KOPT-K1 (cell line): ENCODE measurements around the gene CNTN4.

Experiments
- H3K27ac ChIP-seq: fragments of 200-600 bp; sonication (generic); 2 replicates; pipeline ENCODE4 v1.5.1; 2016; ENCODE audit warnings: antibody characterized with exemption, mild to moderate bottlenecking, low read depth, low read length; ENCODE audit not compliant: poor library complexity, severe bottlenecking
- H3K36me3 ChIP-seq: fragments of 200-600 bp; sonication (generic); 2 replicates; pipeline ENCODE4 v1.5.1; 2017; ENCODE audit warnings: antibody characterized with exemption, mild to moderate bottlenecking, low read length, moderate library complexity; ENCODE audit not compliant: insufficient read depth
- H3K9me3 ChIP-seq: fragments of 200-600 bp; sonication (generic); 2 replicates; pipeline ENCODE4 v1.5.1; 2017; ENCODE audit warnings: antibody characterized with exemption, low read length, mild to moderate bottlenecking; ENCODE audit not compliant: insufficient read depth, poor library complexity, severe bottlenecking

Gene CNTN4

GRCh38 chr3:3064297-3064696 is 965.6 kb downstream of the CNTN4 start:
- Histone ChIP-seq H3K27ac (no peak overlapping the region), H3K36me3 (no peaks in the 10 kb centered on the region), H3K9me3 (no peaks in the 10 kb centered on the region)

GRCh38 chr3:3065876-3066275 is 967.2 kb downstream of the CNTN4 start:
- Histone ChIP-seq H3K9me3 (no peaks in the 10 kb centered on the region), H3K27ac (no peak overlapping the region), H3K36me3 (no peaks in the 10 kb centered on the region)

GRCh38 chr3:3066378-3066777 is 967.7 kb downstream of the CNTN4 start:
- no peaks in the 10 kb centered on the region for H3K9me3 ChIP-seq

GRCh38 chr3:3066910-3067309 is 968.2 kb downstream of the CNTN4 start:
- no peak overlapping the region for H3K27ac ChIP-seq
- no peaks in the 10 kb centered on the region for H3K36me3 ChIP-seq
- H3K9me3 ChIP-seq, result no peaks in the 10 kb centered on the region

More at GRCh38 chr3:3066378-3066777, 967.7 kb downstream of the CNTN4 start:
- H3K27ac ChIP-seq, result no peak overlapping the region
- no peaks in the 10 kb centered on the region for H3K36me3 ChIP-seq

DNA sequence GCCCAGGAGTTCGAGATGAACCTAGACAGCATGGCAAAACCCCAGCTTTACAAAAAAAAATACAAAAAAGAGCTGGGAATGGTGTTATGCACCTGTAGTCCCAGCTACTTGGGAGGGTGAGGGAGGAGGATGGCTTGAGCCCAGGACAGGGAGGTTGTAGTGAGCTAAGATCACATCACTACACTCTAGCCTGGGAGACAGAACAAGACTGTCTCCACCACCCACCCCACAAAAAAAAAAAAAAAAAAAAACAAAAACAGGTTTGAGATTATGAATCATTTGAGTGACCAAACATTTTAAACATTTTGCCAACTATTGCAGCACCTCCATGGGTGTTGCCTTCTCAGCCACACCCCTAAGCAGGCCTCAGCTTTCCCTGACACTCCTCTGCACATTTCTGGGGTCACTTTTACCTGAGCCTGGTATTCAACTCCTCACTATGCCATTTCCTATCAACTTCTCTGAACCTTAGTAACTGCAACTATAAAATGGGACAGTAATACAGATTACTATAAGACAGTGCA is 969.8 kb downstream of the CNTN4 start:
- no peak overlapping the region for H3K27ac ChIP-seq
- no peaks in the 10 kb centered on the region for H3K36me3 ChIP-seq
- H3K9me3 ChIP-seq, result no peaks in the 10 kb centered on the region

GRCh38 chr3:3069723-3070122 is 971.1 kb downstream of the CNTN4 start:
- no peak overlapping the region for H3K27ac ChIP-seq

GRCh38 chr3:3071136-3071535 is 972.5 kb downstream of the CNTN4 start:
- no peak overlapping the region for H3K27ac ChIP-seq
- no peaks in the 10 kb centered on the region for H3K36me3 ChIP-seq
- no peaks in the 10 kb centered on the region for H3K9me3 ChIP-seq

More at GRCh38 chr3:3069723-3070122, 971.1 kb downstream of the CNTN4 start:
- Histone ChIP-seq H3K36me3 (no peaks in the 10 kb centered on the region), H3K9me3 (no peaks in the 10 kb centered on the region)

DNA sequence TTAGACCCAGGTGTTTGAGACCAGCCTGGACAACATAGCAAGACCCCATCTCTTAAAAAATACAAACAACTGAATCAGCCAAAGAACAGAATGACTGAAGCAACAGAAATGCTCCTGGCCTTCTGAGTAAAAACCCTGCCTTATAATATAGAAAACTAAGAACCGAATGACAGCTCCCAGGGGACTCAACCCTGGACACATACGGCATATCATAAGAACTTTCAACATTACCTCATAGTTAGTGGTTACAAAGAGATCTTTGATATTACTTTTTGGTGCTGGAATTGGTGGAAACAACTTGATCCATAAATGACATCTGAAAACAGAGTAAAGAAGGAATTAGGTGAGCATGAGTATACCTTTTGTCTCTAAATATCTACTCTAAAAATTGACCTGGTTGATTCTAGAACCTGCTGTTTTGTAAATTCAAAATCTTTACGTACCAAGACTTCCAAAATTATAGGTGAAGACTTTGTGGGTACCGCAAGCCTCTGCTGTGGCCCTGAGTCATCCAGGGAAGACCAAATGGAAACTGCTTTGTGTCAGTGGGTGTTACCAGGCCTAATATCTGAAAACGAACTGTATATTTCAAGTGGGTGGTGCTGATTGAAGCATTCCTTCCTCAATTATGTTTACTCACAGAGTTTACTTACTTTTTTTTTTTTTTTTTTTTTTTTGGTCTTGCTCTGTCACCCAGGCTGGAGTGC is 976.0 kb downstream of the CNTN4 start:
- H3K27ac ChIP-seq, result no peak overlapping the region
- no peaks in the 10 kb centered on the region for H3K9me3 ChIP-seq
- H3K36me3 ChIP-seq, result no peaks in the 10 kb centered on the region

DNA sequence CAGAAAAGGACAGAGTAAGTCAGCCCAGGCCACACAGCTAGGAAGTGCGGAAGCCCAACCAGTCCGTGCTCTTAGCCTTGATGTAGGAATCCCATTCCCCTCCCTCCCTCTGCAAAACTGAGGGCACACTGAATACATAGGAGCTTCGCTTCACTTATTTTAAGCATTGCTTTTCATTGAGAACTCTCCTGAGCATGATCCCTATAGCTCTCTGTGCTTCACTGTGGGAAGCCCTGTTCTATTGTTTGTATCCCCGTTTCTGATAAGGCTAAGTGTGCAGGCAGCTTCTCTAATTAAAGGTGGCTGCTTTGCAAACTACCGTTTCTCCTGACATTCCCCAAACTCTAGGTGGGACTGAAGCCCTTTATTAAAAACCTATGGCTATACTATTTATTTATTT is 981.6 kb downstream of the CNTN4 start:
- Histone ChIP-seq H3K27ac (no peak overlapping the region), H3K36me3 (no peaks in the 10 kb centered on the region), H3K9me3 (no peaks in the 10 kb centered on the region)

GRCh38 chr3:3081381-3082233 is 982.9 kb downstream of the CNTN4 start:
- Histone ChIP-seq H3K27ac (no peak overlapping the region), H3K9me3 (no peaks in the 10 kb centered on the region), H3K36me3 (no peaks in the 10 kb centered on the region)

GRCh38 chr3:3082234-3082924 is 983.7 kb downstream of the CNTN4 start:
- no peak overlapping the region for H3K27ac ChIP-seq

GRCh38 chr3:3084890-3085289 is 986.2 kb downstream of the CNTN4 start:
- H3K27ac ChIP-seq, result no peak overlapping the region
- H3K9me3 ChIP-seq, result no peaks in the 10 kb centered on the region
- H3K36me3 ChIP-seq, result no peaks in the 10 kb centered on the region

More at GRCh38 chr3:3082234-3082924, 983.7 kb downstream of the CNTN4 start:
- Histone ChIP-seq H3K9me3 (no peaks in the 10 kb centered on the region), H3K36me3 (no peaks in the 10 kb centered on the region)

- H3K36me3 ChIP-seq, result no peaks in the 10 kb centered on the region
- no peak overlapping the region for H3K27ac ChIP-seq
- no peaks in the 10 kb centered on the region for H3K9me3 ChIP-seq
Observed at GRCh38 chr3:3085782-3086181, 987.1 kb downstream of the CNTN4 start.

GRCh38 chr3:3086239-3086638 is 987.6 kb downstream of the CNTN4 start:
- no peak overlapping the region for H3K27ac ChIP-seq
- H3K9me3 ChIP-seq, result no peaks in the 10 kb centered on the region
- no peaks in the 10 kb centered on the region for H3K36me3 ChIP-seq

DNA sequence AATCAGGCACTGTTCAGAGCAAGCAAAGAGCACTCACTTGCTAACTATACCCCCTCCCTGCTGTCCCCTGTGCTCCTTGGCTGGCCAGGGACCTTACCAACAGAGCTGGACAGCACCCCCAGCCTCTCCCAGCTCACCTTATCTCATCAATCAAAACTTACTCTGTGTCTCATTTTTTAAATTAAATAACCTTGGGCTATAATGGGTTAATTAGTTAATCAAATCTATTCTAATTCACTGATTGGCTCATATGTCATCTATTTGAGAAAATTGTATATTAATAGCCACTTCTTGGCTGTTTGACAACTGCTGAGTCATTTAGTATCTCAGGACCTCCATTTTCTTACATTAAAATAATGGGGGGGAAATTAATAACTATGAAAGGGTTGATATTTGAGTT is 988.6 kb downstream of the CNTN4 start:
- no peaks in the 10 kb centered on the region for H3K36me3 ChIP-seq
- H3K9me3 ChIP-seq, result no peaks in the 10 kb centered on the region
- no peak overlapping the region for H3K27ac ChIP-seq
